C4-2B (cell line): ENCODE measurements around the gene UNC79.

Source experiments
- H3K27ac ChIP-seq: fragments of 450-650 bp; 2 replicates; pipeline ENCODE4 v1.5.1; 2017
- ZFX ChIP-seq: fragments of 450-650 bp; IDR thresholded peaks from 2 replicates; pipeline ENCODE4 v1.6.1; 2017
- TF ChIP-seq, protein P1 (sequence below): fragments of 450-650 bp; conservative IDR thresholded peaks from 2 replicates; pipeline ENCODE4 v1.5.1; 2017; ENCODE audit warnings: mild to moderate bottlenecking

UNC79 gene

GRCh38 chr14:93745603-93746273 is 315.0 kb downstream of the UNC79 start:
- no peak for TF ChIP-seq ZFX
- TF ChIP-seq, protein P1, sequence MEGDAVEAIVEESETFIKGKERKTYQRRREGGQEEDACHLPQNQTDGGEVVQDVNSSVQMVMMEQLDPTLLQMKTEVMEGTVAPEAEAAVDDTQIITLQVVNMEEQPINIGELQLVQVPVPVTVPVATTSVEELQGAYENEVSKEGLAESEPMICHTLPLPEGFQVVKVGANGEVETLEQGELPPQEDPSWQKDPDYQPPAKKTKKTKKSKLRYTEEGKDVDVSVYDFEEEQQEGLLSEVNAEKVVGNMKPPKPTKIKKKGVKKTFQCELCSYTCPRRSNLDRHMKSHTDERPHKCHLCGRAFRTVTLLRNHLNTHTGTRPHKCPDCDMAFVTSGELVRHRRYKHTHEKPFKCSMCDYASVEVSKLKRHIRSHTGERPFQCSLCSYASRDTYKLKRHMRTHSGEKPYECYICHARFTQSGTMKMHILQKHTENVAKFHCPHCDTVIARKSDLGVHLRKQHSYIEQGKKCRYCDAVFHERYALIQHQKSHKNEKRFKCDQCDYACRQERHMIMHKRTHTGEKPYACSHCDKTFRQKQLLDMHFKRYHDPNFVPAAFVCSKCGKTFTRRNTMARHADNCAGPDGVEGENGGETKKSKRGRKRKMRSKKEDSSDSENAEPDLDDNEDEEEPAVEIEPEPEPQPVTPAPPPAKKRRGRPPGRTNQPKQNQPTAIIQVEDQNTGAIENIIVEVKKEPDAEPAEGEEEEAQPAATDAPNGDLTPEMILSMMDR: no peak

DNA sequence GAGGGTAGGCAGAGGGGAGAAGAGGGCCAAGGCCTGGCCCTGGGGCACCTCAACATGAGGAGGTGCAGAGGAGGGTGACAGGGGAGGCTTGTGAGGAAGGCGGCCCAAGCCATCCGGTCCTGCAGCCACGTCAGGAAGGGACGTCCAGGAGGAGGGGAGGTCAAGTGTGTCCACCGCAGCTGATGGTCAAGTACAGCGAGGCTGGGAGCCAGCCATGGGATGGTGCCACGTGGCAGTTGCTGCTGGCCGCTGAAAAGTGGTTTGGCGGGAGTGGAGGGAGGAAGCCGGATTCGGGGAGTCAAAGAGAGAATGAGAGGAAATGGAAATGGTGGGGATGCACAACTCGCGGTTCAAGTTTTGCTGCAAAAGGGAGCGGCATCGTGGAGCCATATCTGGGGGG is 316.4 kb downstream of the UNC79 start:
- TF ChIP-seq, protein P1: no peak
- TF ChIP-seq ZFX: no peak
- no peak overlapping the region for H3K27ac ChIP-seq

More at GRCh38 chr14:93745603-93746273, 315.0 kb downstream of the UNC79 start:
- no peak overlapping the region for H3K27ac ChIP-seq

GRCh38 chr14:93747560-93747959 is 316.8 kb downstream of the UNC79 start:
- TF ChIP-seq ZFX: no peak
- TF ChIP-seq, protein P1: no peak
- no peak overlapping the region for H3K27ac ChIP-seq

DNA sequence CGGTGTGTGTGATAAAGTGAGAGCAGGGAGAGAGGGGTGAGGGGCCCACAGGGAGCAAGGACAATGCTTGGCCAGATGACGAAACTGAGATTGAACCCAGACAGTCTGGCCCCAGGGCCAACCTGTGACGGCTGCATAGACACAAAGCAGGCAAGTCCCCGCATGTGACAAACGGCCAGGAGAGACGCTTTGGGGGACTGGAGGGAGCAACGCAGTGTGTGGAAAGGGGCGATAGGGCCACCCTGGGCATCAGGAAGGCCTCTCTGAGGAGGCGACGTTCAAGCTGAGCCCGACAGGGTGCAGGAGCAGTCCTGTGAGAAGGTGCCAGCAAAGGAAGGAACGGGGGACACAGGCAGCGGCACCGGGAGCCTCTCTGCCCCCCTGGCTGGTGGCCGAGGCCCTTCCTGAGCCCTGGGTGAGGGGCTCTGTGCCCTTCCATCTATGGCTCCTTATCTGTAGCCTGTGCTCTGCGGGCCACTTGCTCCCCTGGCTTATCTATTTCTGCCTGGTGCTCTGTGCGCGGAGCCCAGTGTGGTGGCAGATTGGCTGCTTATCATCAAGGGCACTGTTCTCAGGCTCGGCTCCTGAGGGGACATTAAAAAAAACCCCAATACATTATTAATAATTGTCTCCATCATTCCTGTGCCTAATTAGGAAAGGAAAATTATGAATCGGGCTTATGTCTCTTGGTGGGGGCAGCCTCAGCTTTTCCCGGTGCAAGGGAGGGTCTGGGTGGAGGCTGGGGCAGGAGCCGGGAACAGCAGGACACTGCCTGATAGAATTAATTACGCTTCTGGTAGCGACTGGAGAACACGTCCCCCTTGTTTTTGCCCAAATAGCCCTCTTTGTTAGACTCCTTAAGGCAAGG is 317.7 kb downstream of the UNC79 start:
- TF ChIP-seq ZFX: no peak
- H3K27ac ChIP-seq: no peak overlapping the region

DNA sequence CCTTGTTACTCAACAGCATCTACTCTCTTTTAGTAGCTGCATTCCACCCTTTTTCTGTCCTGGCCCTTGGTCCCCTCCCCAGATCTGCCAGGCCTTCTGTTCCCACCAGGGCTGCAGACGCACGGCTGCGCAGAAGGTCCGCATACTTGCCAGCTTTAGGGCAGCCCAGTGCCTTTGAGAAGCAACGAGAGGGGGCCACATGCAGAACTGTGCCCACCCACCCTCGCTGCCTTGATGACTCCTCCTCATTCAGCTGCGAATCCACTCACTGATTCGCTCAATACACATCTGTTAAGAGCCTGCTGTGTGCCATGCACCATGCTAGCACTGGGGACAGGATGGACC is 318.3 kb downstream of the UNC79 start:
- TF ChIP-seq ZFX: no peak

GRCh38 chr14:93751946-93752655 is 321.4 kb downstream of the UNC79 start:
- H3K27ac ChIP-seq: no peak overlapping the region
- TF ChIP-seq ZFX: no peak
- TF ChIP-seq, protein P1: no peak

More for the DNA sequence above, 318.3 kb downstream of the UNC79 start:
- H3K27ac ChIP-seq: no peak overlapping the region

DNA sequence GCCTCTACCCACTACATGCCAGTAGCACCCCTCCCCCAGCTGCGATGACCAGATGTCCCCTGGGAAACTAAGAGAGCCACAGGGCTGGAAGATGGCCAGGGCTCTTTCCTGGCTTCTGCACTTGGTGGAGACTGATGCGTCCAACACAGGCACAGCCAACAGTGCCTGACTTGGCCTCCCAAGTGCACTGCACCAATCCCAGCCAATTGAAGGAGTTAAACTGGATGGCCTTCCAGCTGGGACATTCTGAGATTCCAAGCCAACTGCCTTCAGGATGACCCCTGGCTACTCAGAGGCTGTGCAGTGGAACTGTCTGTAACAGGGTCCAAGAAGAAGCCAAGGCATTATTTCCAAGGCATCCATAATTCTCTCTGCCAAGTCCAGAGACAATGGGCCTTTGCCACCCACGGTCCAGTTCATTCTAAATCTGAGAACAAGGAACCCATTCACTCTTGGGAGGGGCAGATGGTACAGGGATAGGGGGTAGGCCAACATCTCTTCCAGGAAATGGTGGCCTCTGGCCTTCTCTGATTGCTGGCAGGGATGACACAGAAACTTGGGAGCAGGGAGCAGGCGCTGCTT is 322.3 kb downstream of the UNC79 start:
- no peak overlapping the region for H3K27ac ChIP-seq
- no peak for TF ChIP-seq ZFX

DNA sequence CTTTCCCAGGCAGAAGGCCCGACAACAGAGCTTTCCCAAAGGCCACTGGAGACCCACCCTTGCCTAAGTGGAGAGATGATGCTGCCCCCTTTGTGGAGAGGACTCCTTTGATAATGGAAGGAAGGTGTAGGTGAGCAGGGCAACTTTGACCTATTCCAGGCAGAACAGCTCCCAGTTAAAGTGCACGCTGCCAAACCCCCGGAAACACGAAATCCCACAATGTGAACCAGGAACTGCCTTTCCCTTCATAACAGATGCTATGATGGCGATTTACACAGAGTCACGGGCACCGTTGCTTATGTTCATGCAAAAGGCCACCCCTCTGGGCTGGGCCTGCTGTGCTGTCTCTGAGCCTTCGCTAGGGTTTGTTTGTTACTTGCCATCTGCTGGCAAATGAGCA is 322.9 kb downstream of the UNC79 start:
- TF ChIP-seq, protein P1: no peak
- TF ChIP-seq ZFX: no peak

More for the DNA sequence above, 322.9 kb downstream of the UNC79 start:
- no peak overlapping the region for H3K27ac ChIP-seq
